Keratinocyte (primary cell): ENCODE data around the gene ALOX15B. TPM values are rescaled to one million over a fixed set of nuclear protein-coding genes. Genes with fewer than 3 reads are reported as not detected.

ENCODE experiments used
- DNase-seq: peaks from one replicate; pipeline ENCODE4 v3.0.0-alpha.2; 2011; ENCODE audit warnings: low read depth, missing footprints, low spot score
- FAIRE-seq: peaks from 2 replicates; lab custom pipeline; 2011; peaks lifted over from hg19 to GRCh38; lab: Jason Lieb, UNC
- H2AFZ ChIP-seq: 2 replicates; pipeline ENCODE4 v1.6.0; 2012; ENCODE audit warnings: low read length, control low read depth, inconsistent platforms; ENCODE audit not compliant: control insufficient read depth
- H3K27ac ChIP-seq: 2 replicates; pipeline ENCODE4 v1.5.1; 2011; ENCODE audit warnings: low read length; ENCODE audit not compliant: control insufficient read depth, insufficient read depth
- H3K27me3 ChIP-seq: 3 replicates; pipeline ENCODE4 v1.6.0; 2011; ENCODE audit warnings: low read length; ENCODE audit not compliant: control insufficient read depth, insufficient read depth; ENCODE audit errors: extremely low read depth
- H3K36me3 ChIP-seq, 2 experiments: 2 replicates in 1 of 2; 3 replicates in 1 of 2; pipeline ENCODE4 v1.5.1; 2011; ENCODE audit warnings: low read length in 2 of 2, mild to moderate bottlenecking in 1 of 2; ENCODE audit not compliant: control insufficient read depth in 2 of 2, insufficient read depth in 2 of 2; ENCODE audit errors: extremely low read depth in 1 of 2
- H3K4me1 ChIP-seq: 3 replicates; pipeline ENCODE4 v1.5.1; 2011; ENCODE audit warnings: low read length; ENCODE audit not compliant: control insufficient read depth, insufficient read depth; ENCODE audit errors: extremely low read depth
- H3K4me2 ChIP-seq: 3 replicates; pipeline ENCODE4 v1.6.0; 2011; ENCODE audit warnings: low read depth, low read length; ENCODE audit not compliant: control insufficient read depth, insufficient read depth; ENCODE audit errors: extremely low read depth
- H3K4me3 ChIP-seq, 3 experiments: fragments of 200-600 bp in 1 of 3; sonication (generic) in 1 of 3; 2 replicates in 2 of 3; 3 replicates in 1 of 3; pipeline ENCODE4 v1.5.1; 2011 to 2016; ENCODE audit warnings: low read length in 3 of 3, mild to moderate bottlenecking in 3 of 3, control low read depth in 2 of 3, inconsistent platforms in 1 of 3, low read depth in 1 of 3, mixed read lengths in 1 of 3, mixed run types in 1 of 3, moderate library complexity in 1 of 3; ENCODE audit not compliant: control insufficient read depth in 2 of 3, insufficient read depth in 2 of 3; ENCODE audit errors: extremely low read depth in 1 of 3
- H3K79me2 ChIP-seq: 2 replicates; pipeline ENCODE4 v1.6.0; 2012; ENCODE audit warnings: low read length; ENCODE audit not compliant: control insufficient read depth, insufficient read depth
- H3K9ac ChIP-seq: 3 replicates; pipeline ENCODE4 v1.6.0; 2011; ENCODE audit warnings: low read length; ENCODE audit not compliant: control insufficient read depth, insufficient read depth; ENCODE audit errors: extremely low read depth
- H3K9me1 ChIP-seq: 3 replicates; pipeline ENCODE4 v1.6.0; 2011; ENCODE audit warnings: low read length; ENCODE audit not compliant: control insufficient read depth, insufficient read depth; ENCODE audit errors: extremely low read depth
- H3K9me3 ChIP-seq: 2 replicates; pipeline ENCODE4 v1.5.1; 2012; ENCODE audit warnings: low read depth, low read length; ENCODE audit not compliant: control insufficient read depth
- H4K20me1 ChIP-seq: 3 replicates; pipeline ENCODE4 v1.6.0; 2011; ENCODE audit warnings: low read length; ENCODE audit not compliant: control insufficient read depth, insufficient read depth; ENCODE audit errors: extremely low read depth
- CTCF ChIP-seq, 3 experiments: IDR thresholded peaks in 1 of 3; conservative IDR thresholded peaks in 1 of 3; optimal IDR thresholded peaks in 1 of 3; 2 replicates in 2 of 3; 3 replicates in 1 of 3; pipeline versions ENCODE3 to v1.5.1; 2011; ENCODE audit warnings: low read length in 3 of 3, mild to moderate bottlenecking in 3 of 3, moderate library complexity in 2 of 3, control low read depth in 1 of 3, inconsistent platforms in 1 of 3; ENCODE audit not compliant: insufficient read depth in 2 of 3; ENCODE audit errors: extremely low read depth in 1 of 3
- EZH2 ChIP-seq: IDR thresholded peaks from one replicate; pipeline ENCODE4 v1.6.1; 2012; ENCODE audit warnings: inconsistent platforms, mild to moderate bottlenecking, low read length, moderate library complexity
- dilution Hi-C: fragments of 300-500 bp; cut with MboI; formaldehyde crosslinking; loops from one replicate; pipeline ENCODE4 v1.7.0; 2020; ENCODE audit warnings: low sequenced_read_pairs; ENCODE audit not compliant: extremely low pct_ligation_motif_present
- polyA plus RNA-seq, 5 experiments: library from polyadenylated mRNA; depleted of rRNA in 3 of 5; stranded (reverse) in 3 of 5; stranded (forward) in 1 of 5; unstranded in 1 of 5; fragments of >200 nt; gene quantifications; 1 replicate in 1 of 5; 2 replicates in 3 of 5; 3 replicates in 1 of 5; pipeline versions ENCODE4 v1.2.1 to v1.2.3, GENCODE V29; 2011 to 2012; ENCODE audit warnings: missing spikeins in 2 of 5, low read depth in 1 of 5, low replicate concordance in 1 of 5

ALOX15B gene
- polyA plus RNA-seq, 1 donor (not counting 4 experiments of a cell fraction or from before 2014, with no cell fraction given) = 29.7 TPM

GRCh38 chr17:8069587-8069860 lies 30.7 kb downstream of the ALOX15B start:
- Histone ChIP-seq H3K4me1 (peaks cover 11% of the 10 kb centered on the region), H3K27ac (no peak overlapping the region), H3K9ac (no peak overlapping the region), H2AFZ (no peak overlapping the region), H3K4me3 (no peak overlapping the region), H3K79me2 (no peaks in the 10 kb centered on the region), H3K9me3 (no peaks in the 10 kb centered on the region), H4K20me1 (no peaks in the 10 kb centered on the region), H3K36me3 (no peaks in the 10 kb centered on the region), H3K27me3 (peaks cover 37% of the 10 kb centered on the region), H3K4me2 (no peak overlapping the region), H3K9me1 (no peaks in the 10 kb centered on the region)
- DNase-seq (no peak), FAIRE-seq (no peak)
- TF ChIP-seq EZH2 (no peak), CTCF (optimal IDR thresholded peaks at IDR 0.05 in 1 of 3, IDR thresholded peaks at IDR 0.05 in 1 of 3, conservative IDR thresholded peaks at IDR 0.05 in 1 of 3; ENCODE audit: extremely low read depth in 1 of 3, insufficient read depth in 2 of 3, low read length in 3 of 3) (no peak)
- dilution Hi-C loops = no loop called here

GRCh38 chr17:8071496-8071895 lies 32.6 kb downstream of the ALOX15B start:
- FAIRE-seq = no peak
- Histone ChIP-seq H4K20me1 (no peaks in the 10 kb centered on the region), H3K9me1 (no peaks in the 10 kb centered on the region), H3K36me3 (no peaks in the 10 kb centered on the region), H3K4me1 (peaks cover 11% of the 10 kb centered on the region), H3K79me2 (no peaks in the 10 kb centered on the region), H3K4me3 (no peak overlapping the region), H3K9ac (no peak overlapping the region), H3K9me3 (no peaks in the 10 kb centered on the region), H3K27me3 (peaks cover 43% of the 10 kb centered on the region), H3K27ac (no peak overlapping the region), H3K4me2 (no peak overlapping the region), H2AFZ (no peak overlapping the region)
- TF ChIP-seq CTCF (optimal IDR thresholded peaks at IDR 0.05 in 1 of 3, IDR thresholded peaks at IDR 0.05 in 1 of 3, conservative IDR thresholded peaks at IDR 0.05 in 1 of 3; ENCODE audit: extremely low read depth in 1 of 3, insufficient read depth in 2 of 3, low read length in 3 of 3) = no peak
- TF ChIP-seq EZH2 = no peak
- no peak for DNase-seq
- dilution Hi-C loops = no loop called here
